ENCODE measurements around the gene MARK4. TPM values are rescaled to one million over a fixed set of nuclear protein-coding genes. Genes with fewer than 3 reads are reported as not detected.

MARK4 gene
- total RNA-seq, 1 experiment from 2014 or later = 58.5 TPM

- TF ChIP-seq AR (CRISPR knock-in tag; IDR thresholded peaks at IDR 0.05) (no peak), ZNF138 (CRISPR knock-in tag; conservative IDR thresholded peaks at IDR 0.05) (no peak), FOXK1 (CRISPR knock-in tag; IDR thresholded peaks at IDR 0.05) (no peak), E2F5 (CRISPR knock-in tag; IDR thresholded peaks at IDR 0.05) (no peak), ZNF317 (CRISPR knock-in tag; IDR thresholded peaks at IDR 0.05; ENCODE audit: borderline replicate concordance, low read depth) (no peak), TP53 (CRISPR knock-in tag; IDR thresholded peaks at IDR 0.05) (no peak), ZNF416 (CRISPR knock-in tag; IDR thresholded peaks at IDR 0.05) (no peak)
- ChIA-PET POLR2A (interaction anchor here (0.5 kb wide), 1 partner anchor 19 kb away, joined by 4 read pairs; no protein-coding TSS in a partner anchor), CTCF (interaction anchor here (1.0 kb wide), 1 partner anchor 44 kb away, joined by 3 read pairs; no protein-coding TSS in a partner anchor)
- no peaks in the 10 kb centered on the region for H3K36me3 Mint-ChIP-seq
- DNase-seq (ENCODE audit: low spot score) (no peak), ATAC-seq (no peak)
- H3K4me1 Mint-ChIP-seq = peaks cover 21% of the 10 kb centered on the region
- H3K27ac Mint-ChIP-seq = no peak overlapping the region
- H3K4me3 Mint-ChIP-seq = no peak overlapping the region
- H3K9me3 Mint-ChIP-seq = no peaks in the 10 kb centered on the region
- H3K27me3 Mint-ChIP-seq (ENCODE audit: low read depth) = peaks cover 74% of the 10 kb centered on the region
These were observed 19.2 kb upstream of the MARK4 start for GRCh38 chr19:45231891-45232290.

GRCh38 chr19:45234089-45234869, 16.8 kb upstream of the MARK4 start:
- Mint-ChIP-seq H3K36me3 (no peaks in the 10 kb centered on the region), H3K9me3 (no peaks in the 10 kb centered on the region), H3K4me3 (peak overlapping the region; percentile 60), H3K27me3 (ENCODE audit: low read depth) (peaks cover 83% of the 10 kb centered on the region), H3K27ac (no peak overlapping the region), H3K4me1 (peaks cover 18% of the 10 kb centered on the region)
- 0 out of 2 replicates have a peak, but pooled peaks have one; percentile 37 for TF ChIP-seq TP53 (CRISPR knock-in tag; IDR thresholded peaks at IDR 0.05)
- peak; percentile 25; the same call in 1 of the 2 replicates for TF ChIP-seq ZNF423 (CRISPR knock-in tag; IDR thresholded peaks at IDR 0.05)
- peak; percentile 41; the same call in 1 of the 2 replicates for TF ChIP-seq USF2 (CRISPR knock-in tag; IDR thresholded peaks at IDR 0.05)
- TF ChIP-seq FOXJ3 (CRISPR knock-in tag; IDR thresholded peaks at IDR 0.05; ENCODE audit: borderline replicate concordance) = no peak
- ATAC-seq (peak; percentile 71), DNase-seq (ENCODE audit: low spot score) (peak; percentile 43)
- POLR2A ChIA-PET = interaction anchor here (0.8 kb wide), 1 partner anchor 162 kb away, joined by 3 read pairs; no protein-coding TSS in a partner anchor
- CTCF ChIA-PET = interaction anchor here (0.6 to 1.4 kb wide), 7 partner anchors 14 to 251 kb away, joined by 3 to 5 read pairs (median 3); no protein-coding TSS in a partner anchor

- Mint-ChIP-seq H3K4me3 (peak overlapping the region; percentile 59), H3K27me3 (ENCODE audit: low read depth) (peaks cover 85% of the 10 kb centered on the region), H3K4me1 (peaks cover 18% of the 10 kb centered on the region), H3K9me3 (no peaks in the 10 kb centered on the region), H3K27ac (no peak overlapping the region), H3K36me3 (no peaks in the 10 kb centered on the region)
- no peak for DNase-seq (ENCODE audit: low spot score)
- TF ChIP-seq ERG (CRISPR knock-in tag; IDR thresholded peaks at IDR 0.05) (no peak), SMAD3 (CRISPR knock-in tag; IDR thresholded peaks at IDR 0.05; ENCODE audit: borderline replicate concordance) (no peak), FOXP4 (CRISPR knock-in tag; IDR thresholded peaks at IDR 0.05) (no peak), MAX (CRISPR knock-in tag; IDR thresholded peaks at IDR 0.05) (no peak), ARID4B (CRISPR knock-in tag; IDR thresholded peaks at IDR 0.05; ENCODE audit: borderline replicate concordance) (no peak)
- ChIA-PET POLR2A (interaction anchor here (0.7 kb wide), 1 partner anchor 199 kb away, joined by 3 read pairs; no protein-coding TSS in a partner anchor), CTCF (interaction anchor here (0.8 to 1.2 kb wide), 2 partner anchors 10 to 13 kb away, joined by 3 to 4 read pairs; no protein-coding TSS in a partner anchor)
- ATAC-seq = no peak
These were observed 15.6 kb upstream of the MARK4 start for GRCh38 chr19:45235485-45235884.
